Effector memory CD8-positive, alpha-beta T cell (primary cell): Measurements from ENCODE around the gene TCF3.
"Not testable (repeated sequence)": the region's sequence is repeated elsewhere in the genome, so short reads cannot be mapped to it uniquely, and the experiment has no call there.

ENCODE experiments used
- ATAC-seq: fragments of 150-1000 bp; cut with Tn5 transposase; replicated peaks from 2 replicates; pipeline ENCODE4 v1.10.0; 2021; ENCODE audit warnings: mild to moderate bottlenecking, moderate library complexity
- DNase-seq, 3 experiments: peaks; one replicate each; pipeline ENCODE4 v3.0.0; 2021
- H3K27ac Mint-ChIP-seq, 2 donors: one replicate each; pipeline ENCODE4 v1.8.0; 2022; ENCODE audit warnings: mild to moderate bottlenecking in 2 of 2, mixed read lengths in 2 of 2, moderate library complexity in 2 of 2
- H3K27me3 Mint-ChIP-seq, 2 donors: one replicate each; pipeline ENCODE4 v1.8.0; 2022; ENCODE audit warnings: mixed read lengths in 2 of 2
- H3K36me3 Mint-ChIP-seq: one replicate; pipeline ENCODE4 v1.8.0; 2022; ENCODE audit warnings: mild to moderate bottlenecking, moderate library complexity, mixed read lengths; ENCODE audit not compliant: insufficient read depth
- H3K4me1 Mint-ChIP-seq, 2 donors: one replicate each; pipeline ENCODE4 v1.8.0; 2022; ENCODE audit warnings: low read depth in 2 of 2, mixed read lengths in 2 of 2
- H3K4me3 Mint-ChIP-seq, 2 donors: one replicate each; pipeline ENCODE4 v1.8.0; 2022; ENCODE audit warnings: mild to moderate bottlenecking in 2 of 2, mixed read lengths in 2 of 2, moderate library complexity in 2 of 2
- H3K9me3 Mint-ChIP-seq, 2 donors: one replicate each; pipeline ENCODE4 v1.8.0; 2022; ENCODE audit warnings: mixed read lengths in 2 of 2
- total RNA-seq, 9 experiments: gene quantifications; one replicate each; lab custom pipeline; 2026; lab: John Stamatoyannopoulos, UW

TCF3 gene
- total RNA-seq, result 48.6 to 81.9 (median 73.4) reads per million in 9 experiments

DNA sequence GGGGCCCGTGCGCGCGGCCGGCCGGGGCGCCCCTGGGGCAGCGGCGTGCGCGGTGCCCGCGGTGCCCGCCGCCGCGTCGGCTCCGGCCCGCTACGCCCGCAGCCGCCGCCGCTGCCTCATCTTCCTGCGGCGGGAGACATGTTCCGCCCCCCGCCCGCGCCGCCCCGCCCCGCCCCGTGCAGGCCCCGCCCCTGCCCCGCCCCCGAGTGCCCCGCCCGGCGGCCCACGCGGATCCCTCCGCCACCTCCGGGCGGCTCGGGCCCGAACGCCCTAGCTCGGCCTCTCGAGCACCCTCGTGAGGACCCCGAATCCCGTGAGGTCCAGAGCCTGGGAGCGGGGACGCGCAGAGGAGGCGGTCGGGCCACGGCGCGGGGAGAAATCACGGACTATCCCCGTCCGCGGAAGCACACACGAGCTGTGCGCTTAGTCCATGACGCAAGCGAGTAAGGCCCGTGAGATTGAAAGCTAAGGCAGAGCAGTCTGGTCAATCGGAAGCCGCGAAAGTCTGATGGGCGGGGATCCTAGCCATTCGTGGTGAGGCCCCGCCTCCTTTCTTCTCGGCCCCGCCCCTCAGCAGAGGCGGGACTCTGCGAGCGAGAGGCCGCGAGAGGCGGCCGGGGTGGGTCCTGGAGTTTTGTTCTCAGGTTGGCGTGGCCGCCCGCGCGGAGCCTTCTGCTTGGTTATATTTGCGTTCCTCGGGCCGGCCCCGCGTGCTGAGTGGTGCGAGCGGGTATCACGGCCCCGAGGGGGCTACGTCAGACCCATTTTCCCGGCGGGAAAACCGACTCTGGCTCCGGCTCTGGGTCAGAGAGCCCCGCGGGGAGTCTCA is at the start of gene TCF3:
Gene TCF3 (minus strand): TSS at position 145 of the 829 bp plus-strand sequence. CDS start 2,367 bp downstream, outside the sequence.
- Mint-ChIP-seq H3K36me3 (peaks cover 30% of the 10 kb centered on the region), H3K27ac (peak within 1 kb of the TSS; percentile 89 to 96), H3K9me3 (no peaks in the 10 kb centered on the region), H3K27me3 (peaks cover 6 to 12% of the 10 kb centered on the region in 2 donors), H3K4me1 (peaks cover 12 to 19% of the 10 kb centered on the region in 2 donors), H3K4me3 (peak within 1 kb of the TSS; percentile 87 to 89)
- ATAC-seq (peak; percentile 86), DNase-seq (peak; percentile 98 to 99 (median 99))

- H3K4me3 Mint-ChIP-seq, result no peak overlapping the region
Measured at GRCh38 chr19:1700733-1701663, 48.6 kb upstream of the TCF3 start.

DNA sequence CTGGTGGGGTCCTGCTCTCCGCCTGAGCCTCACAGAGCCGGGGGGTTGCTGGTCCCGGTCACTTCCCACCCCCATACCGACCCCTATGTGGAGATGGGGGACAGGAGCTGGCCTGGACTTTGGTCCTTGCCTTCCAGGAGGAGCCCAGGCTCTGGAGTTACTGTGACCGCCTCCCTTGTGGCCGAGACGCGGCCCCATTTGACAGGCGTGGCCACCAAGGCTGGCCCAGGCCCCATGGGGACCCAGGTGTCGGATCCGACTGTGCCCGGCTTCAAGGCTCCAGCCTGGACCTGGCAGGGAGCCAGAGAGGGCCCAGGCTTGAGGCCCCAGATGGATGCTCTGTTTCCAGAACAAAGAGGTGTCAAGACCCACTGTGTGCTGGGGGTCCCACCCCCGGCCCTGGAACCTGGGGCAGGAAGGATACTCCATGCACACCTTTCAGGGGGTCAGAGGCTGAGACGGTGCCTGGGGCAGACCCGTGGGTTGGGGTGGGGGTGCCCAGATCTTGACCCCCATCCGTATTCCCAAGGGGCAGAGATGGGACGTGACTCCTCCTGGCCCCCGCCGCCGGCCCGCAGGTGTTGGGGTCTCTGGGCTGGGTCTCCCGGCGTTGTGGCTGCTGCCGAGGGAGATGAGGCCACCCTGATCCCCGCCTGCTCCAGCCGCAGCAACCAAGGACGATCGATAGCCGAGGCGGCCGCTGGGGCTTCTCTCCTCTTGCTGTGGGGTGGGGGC is 47.8 kb upstream of the TCF3 start:
- Mint-ChIP-seq H3K9me3 (peaks cover 0 to 3% of the 10 kb centered on the region in 2 donors), H3K27ac (no peak overlapping the region), H3K4me1 (peaks cover 3 to 10% of the 10 kb centered on the region in 2 donors), H3K4me3 (no peak overlapping the region), H3K27me3 (peaks cover 23 to 27% of the 10 kb centered on the region in 2 donors), H3K36me3 (no peaks in the 10 kb centered on the region)
- ATAC-seq, result no peak
- no peak for DNase-seq

More at GRCh38 chr19:1700733-1701663, 48.6 kb upstream of the TCF3 start:
- peaks cover 3 to 10% of the 10 kb centered on the region in 2 donors for H3K4me1 Mint-ChIP-seq
- H3K36me3 Mint-ChIP-seq, result no peaks in the 10 kb centered on the region
- H3K27ac Mint-ChIP-seq, result no peak overlapping the region
- peaks cover 0 to 3% of the 10 kb centered on the region in 2 donors for H3K9me3 Mint-ChIP-seq
- DNase-seq (no peak), ATAC-seq (no peak)
- peaks cover 29 to 35% of the 10 kb centered on the region in 2 donors for H3K27me3 Mint-ChIP-seq

GRCh38 chr19:1699386-1699785 is 47.0 kb upstream of the TCF3 start:
- no peaks in the 10 kb centered on the region for H3K36me3 Mint-ChIP-seq
- H3K4me1 Mint-ChIP-seq, result peaks cover 3 to 10% of the 10 kb centered on the region in 2 donors
- H3K9me3 Mint-ChIP-seq, result peaks cover 0 to 3% of the 10 kb centered on the region in 2 donors
- no peak overlapping the region for H3K4me3 Mint-ChIP-seq
- H3K27me3 Mint-ChIP-seq, result peaks cover 19 to 21% of the 10 kb centered on the region in 2 donors
- ATAC-seq, result no peak
- no peak for DNase-seq
- H3K27ac Mint-ChIP-seq, result no peak overlapping the region

- peaks cover 20% of the 10 kb centered on the region in 2 donors for H3K27me3 Mint-ChIP-seq
- no peaks in the 10 kb centered on the region for H3K36me3 Mint-ChIP-seq
- no peak for DNase-seq
- ATAC-seq, result no peak
- H3K4me1 Mint-ChIP-seq, result peaks cover 3 to 10% of the 10 kb centered on the region in 2 donors
- H3K4me3 Mint-ChIP-seq, result no peak overlapping the region
- peaks cover 0 to 1% of the 10 kb centered on the region in 2 donors for H3K9me3 Mint-ChIP-seq
- no peak overlapping the region for H3K27ac Mint-ChIP-seq
Measured at GRCh38 chr19:1698636-1699035, 46.2 kb upstream of the TCF3 start.

DNA sequence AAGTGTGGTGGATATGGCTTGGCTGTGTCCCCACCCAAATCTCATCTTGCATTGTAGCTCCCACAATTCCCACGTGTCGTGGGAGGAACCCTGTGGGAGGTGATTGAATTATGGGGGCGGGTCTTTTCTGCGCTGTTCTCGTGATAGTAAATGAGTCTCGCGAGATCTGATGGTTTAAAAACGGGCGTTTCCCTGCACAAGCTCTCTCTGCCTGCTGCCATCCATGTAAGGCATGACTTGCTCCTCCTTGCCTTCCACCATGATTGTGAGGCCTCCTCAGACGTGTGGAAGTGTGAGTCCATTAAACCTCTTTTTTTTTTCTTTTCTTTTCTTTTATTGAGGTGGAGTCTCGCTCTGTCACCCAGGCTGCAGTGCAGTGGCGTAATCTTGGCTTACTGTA is 43.1 kb upstream of the TCF3 start:
- not testable (repeated sequence) for H3K27ac Mint-ChIP-seq, DNase-seq, H3K4me3 Mint-ChIP-seq, ATAC-seq, H3K4me1 Mint-ChIP-seq, H3K36me3 Mint-ChIP-seq, H3K9me3 Mint-ChIP-seq
- peaks cover 23 to 35% of the 10 kb centered on the region in 2 donors for H3K27me3 Mint-ChIP-seq

DNA sequence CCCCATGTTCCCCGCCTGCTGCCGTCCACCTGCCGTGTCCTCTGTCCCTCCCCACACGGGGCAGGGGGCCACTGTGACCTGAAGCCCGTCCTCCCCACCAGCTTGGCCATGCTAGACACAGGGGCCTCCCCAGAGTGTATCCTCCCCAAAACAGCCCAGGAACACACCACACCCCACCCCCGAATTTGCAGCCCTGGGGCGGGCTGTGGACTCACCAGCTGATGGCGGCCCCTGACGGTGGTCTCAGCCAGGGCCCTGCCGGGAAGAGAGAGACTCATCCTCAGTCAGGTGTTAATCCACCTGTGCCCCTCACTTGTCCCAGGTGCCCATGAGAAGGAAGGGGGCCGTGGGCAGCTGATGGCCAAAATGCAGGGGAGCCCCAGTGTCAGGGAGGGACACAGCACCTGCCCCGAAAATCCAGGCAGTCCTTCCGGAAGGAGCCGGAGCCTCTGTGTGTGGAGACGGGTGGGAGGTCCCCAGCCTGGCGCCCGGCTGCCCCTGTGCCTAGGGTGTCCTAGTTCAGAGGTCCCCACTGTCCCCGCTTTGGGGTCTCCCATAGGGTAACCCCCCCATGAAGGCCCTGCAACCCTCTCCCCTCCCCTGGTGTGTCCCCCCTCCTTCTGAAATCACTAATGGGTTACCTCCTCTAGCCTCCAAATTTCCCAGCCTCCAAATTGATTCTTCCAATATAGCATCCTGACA is 39.3 kb upstream of the TCF3 start:
- peaks cover 43 to 59% of the 10 kb centered on the region in 2 donors for H3K27me3 Mint-ChIP-seq
- H3K27ac Mint-ChIP-seq, result no peak overlapping the region

GRCh38 chr19:1690699-1691307 is 38.4 kb upstream of the TCF3 start:
- no peak overlapping the region for H3K27ac Mint-ChIP-seq
- H3K9me3 Mint-ChIP-seq, result peaks cover 0 to 1% of the 10 kb centered on the region in 2 donors
- no peak for ATAC-seq
- DNase-seq, result peak; percentile 26 to 41 (median 27)
- H3K36me3 Mint-ChIP-seq, result no peaks in the 10 kb centered on the region
- H3K27me3 Mint-ChIP-seq, result peaks cover 43 to 62% of the 10 kb centered on the region in 2 donors
- peaks cover 0 to 7% of the 10 kb centered on the region in 2 donors for H3K4me1 Mint-ChIP-seq
- no peak overlapping the region for H3K4me3 Mint-ChIP-seq

More for the DNA sequence above, 39.3 kb upstream of the TCF3 start:
- peaks cover 0 to 1% of the 10 kb centered on the region in 2 donors for H3K9me3 Mint-ChIP-seq
- no peak overlapping the region for H3K4me3 Mint-ChIP-seq
- ATAC-seq (no peak), DNase-seq (no peak)
- H3K36me3 Mint-ChIP-seq, result no peaks in the 10 kb centered on the region
- peaks cover 0 to 7% of the 10 kb centered on the region in 2 donors for H3K4me1 Mint-ChIP-seq

DNA sequence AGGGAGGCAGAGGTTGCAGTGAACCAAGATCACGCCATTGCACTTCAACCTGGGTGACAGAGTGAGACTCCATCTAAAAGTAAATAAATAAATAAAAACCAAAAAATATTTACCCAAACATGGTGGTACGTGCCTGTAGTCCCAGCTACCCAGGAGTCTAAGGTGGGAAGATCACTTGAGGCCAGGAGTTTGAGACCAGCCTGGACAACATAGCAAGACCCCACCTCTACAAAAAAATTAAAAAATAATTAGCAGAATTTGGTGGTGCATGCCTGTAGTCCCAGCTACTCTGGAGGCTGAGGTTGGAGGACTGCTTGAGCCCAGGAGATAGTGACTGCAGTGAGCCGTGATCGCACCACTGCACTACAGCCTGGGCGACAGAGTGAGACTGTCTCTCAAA is 33.4 kb upstream of the TCF3 start:
- H3K27me3 Mint-ChIP-seq, result peaks cover 39 to 66% of the 10 kb centered on the region in 2 donors
- not testable (repeated sequence) for DNase-seq, H3K9me3 Mint-ChIP-seq, H3K4me3 Mint-ChIP-seq, H3K36me3 Mint-ChIP-seq, ATAC-seq, H3K4me1 Mint-ChIP-seq, H3K27ac Mint-ChIP-seq

- Mint-ChIP-seq H3K27me3 (peaks cover 36 to 66% of the 10 kb centered on the region in 2 donors), H3K27ac (no peak overlapping the region), H3K36me3 (no peaks in the 10 kb centered on the region), H3K4me3 (no peak overlapping the region), H3K4me1 (peaks cover 4 to 7% of the 10 kb centered on the region in 2 donors), H3K9me3 (no peaks in the 10 kb centered on the region)
- DNase-seq, result no peak
- no peak for ATAC-seq
Measured at GRCh38 chr19:1685046-1685445, 32.6 kb upstream of the TCF3 start.

GRCh38 chr19:1684573-1684912 is 32.1 kb upstream of the TCF3 start:
- Mint-ChIP-seq H3K27ac (no peak overlapping the region), H3K4me1 (peaks cover 4 to 7% of the 10 kb centered on the region in 2 donors), H3K27me3 (peaks cover 38 to 69% of the 10 kb centered on the region in 2 donors), H3K9me3 (no peaks in the 10 kb centered on the region), H3K36me3 (no peaks in the 10 kb centered on the region), H3K4me3 (no peak overlapping the region)
- DNase-seq (no peak), ATAC-seq (no peak)
